Bone marrow (tissue), 2 donors: Measurements from ENCODE around the gene PTPN1.
"Not testable (repeated sequence)": the region's sequence is repeated elsewhere in the genome, so short reads cannot be mapped to it uniquely, and the experiment has no call there.

Experiments
- DNase-seq, 2 donors: peaks; one replicate each; lab custom pipeline; 2025; lab: John Stamatoyannopoulos, UW

Gene PTPN1

GRCh38 chr20:50557549-50558134 is 47.5 kb downstream of the PTPN1 start:
- DNase-seq: no peak

GRCh38 chr20:50558483-50558925 is 48.3 kb downstream of the PTPN1 start:
- no peak for DNase-seq

GRCh38 chr20:50559149-50559548 is 49.0 kb downstream of the PTPN1 start:
- DNase-seq: no peak

- DNase-seq: no peak
Observed at GRCh38 chr20:50559856-50560638, 49.9 kb downstream of the PTPN1 start.

GRCh38 chr20:50560867-50561266 is 50.7 kb downstream of the PTPN1 start:
- no peak for DNase-seq

GRCh38 chr20:50561379-50562078 is 51.3 kb downstream of the PTPN1 start:
- DNase-seq: peak in 1 of 2 donors; percentile 72

GRCh38 chr20:50562262-50562701 is 52.1 kb downstream of the PTPN1 start:
- no peak for DNase-seq

- no peak for DNase-seq
Observed at GRCh38 chr20:50563133-50563944, 53.2 kb downstream of the PTPN1 start.

- no peak for DNase-seq
Observed at GRCh38 chr20:50565383-50565782, 55.2 kb downstream of the PTPN1 start.

GRCh38 chr20:50565871-50566270 is 55.7 kb downstream of the PTPN1 start:
- no peak for DNase-seq

GRCh38 chr20:50567860-50568548 is 57.8 kb downstream of the PTPN1 start:
- no peak for DNase-seq

GRCh38 chr20:50568549-50568942 is 58.4 kb downstream of the PTPN1 start:
- DNase-seq: no peak

GRCh38 chr20:50569487-50569863 is 59.3 kb downstream of the PTPN1 start:
- not testable (repeated sequence) for DNase-seq

- DNase-seq: peak in 1 of 2 donors; percentile 59
Observed at GRCh38 chr20:50569864-50570836, 60.0 kb downstream of the PTPN1 start.

- DNase-seq: no peak
Observed at GRCh38 chr20:50571466-50571865, 61.3 kb downstream of the PTPN1 start.

- DNase-seq: peak in 1 of 2 donors; percentile 48
Observed at GRCh38 chr20:50572938-50573777, 63.0 kb downstream of the PTPN1 start.

GRCh38 chr20:50574108-50574507 is 63.9 kb downstream of the PTPN1 start:
- no peak for DNase-seq

GRCh38 chr20:50574586-50574985 is 64.4 kb downstream of the PTPN1 start:
- DNase-seq: no peak
